HG02588 (cell line): ENCODE measurements around the gene LRRC34.

Source experiments
- ATAC-seq: cut with Tn5 transposase; IDR thresholded peaks from one replicate; pipeline ENCODE4 v1.9.1; 2021; ENCODE audit warnings: mild to moderate bottlenecking, moderate library complexity; ENCODE audit not compliant: unreplicated experiment

The LRRC34 gene

GRCh38 chr3:169812332-169813235, at the start of gene LRRC34, which contains the start of gene LRRIQ4:
TSS of gene LRRC34 (minus strand) at chr3:169812904. CDS start at chr3:169812548, 356 bp downstream.
TSS of gene LRRIQ4 (plus strand) at chr3:169812870. CDS start at chr3:169821922, 9,052 bp downstream.
- peak; percentile 72 for ATAC-seq

GRCh38 chr3:169861871-169862270, 49.2 kb upstream of the LRRC34 start:
- no peak for ATAC-seq

- ATAC-seq = no peak
Observed at GRCh38 chr3:169857811-169858210, 45.1 kb upstream of the LRRC34 start.

- no peak for ATAC-seq
Observed at GRCh38 chr3:169855514-169855913, 42.8 kb upstream of the LRRC34 start.

- no peak for ATAC-seq
Observed at GRCh38 chr3:169850618-169851017, 37.9 kb upstream of the LRRC34 start.

GRCh38 chr3:169848741-169849140, 36.0 kb upstream of the LRRC34 start:
- ATAC-seq = no peak

GRCh38 chr3:169847896-169848295, 35.2 kb upstream of the LRRC34 start:
- ATAC-seq = no peak

GRCh38 chr3:169846458-169847193, 33.9 kb upstream of the LRRC34 start:
- ATAC-seq = peak; percentile 96

- no peak for ATAC-seq
Observed at GRCh38 chr3:169842960-169843359, 30.3 kb upstream of the LRRC34 start.

GRCh38 chr3:169841171-169841570, 28.5 kb upstream of the LRRC34 start:
- ATAC-seq = no peak

GRCh38 chr3:169838511-169839030, 25.9 kb upstream of the LRRC34 start:
- ATAC-seq = no peak

GRCh38 chr3:169836942-169837275, 24.2 kb upstream of the LRRC34 start:
- no peak for ATAC-seq

GRCh38 chr3:169836078-169836941, 23.6 kb upstream of the LRRC34 start:
- peak; percentile 88 for ATAC-seq

GRCh38 chr3:169835533-169835932, 22.8 kb upstream of the LRRC34 start:
- ATAC-seq = no peak

GRCh38 chr3:169827712-169828111, 15.0 kb upstream of the LRRC34 start:
- ATAC-seq = no peak

GRCh38 chr3:169825316-169825715, 12.6 kb upstream of the LRRC34 start:
- ATAC-seq = no peak

- no peak for ATAC-seq
Observed at GRCh38 chr3:169822983-169823382, 10.3 kb upstream of the LRRC34 start.

- ATAC-seq = no peak
Observed at GRCh38 chr3:169822540-169822939, 9.8 kb upstream of the LRRC34 start.

- no peak for ATAC-seq
Observed at GRCh38 chr3:169822091-169822490, 9.4 kb upstream of the LRRC34 start.

- no peak for ATAC-seq
Observed at GRCh38 chr3:169818316-169818715, 5.6 kb upstream of the LRRC34 start.
